Effector CD8-positive, alpha-beta T cell (primary cell): Measurements from ENCODE around the gene CYP2W1.

Source experiments
- DNase-seq: peaks from one replicate; lab custom pipeline; 2025; lab: John Stamatoyannopoulos, UW

The CYP2W1 gene

DNA sequence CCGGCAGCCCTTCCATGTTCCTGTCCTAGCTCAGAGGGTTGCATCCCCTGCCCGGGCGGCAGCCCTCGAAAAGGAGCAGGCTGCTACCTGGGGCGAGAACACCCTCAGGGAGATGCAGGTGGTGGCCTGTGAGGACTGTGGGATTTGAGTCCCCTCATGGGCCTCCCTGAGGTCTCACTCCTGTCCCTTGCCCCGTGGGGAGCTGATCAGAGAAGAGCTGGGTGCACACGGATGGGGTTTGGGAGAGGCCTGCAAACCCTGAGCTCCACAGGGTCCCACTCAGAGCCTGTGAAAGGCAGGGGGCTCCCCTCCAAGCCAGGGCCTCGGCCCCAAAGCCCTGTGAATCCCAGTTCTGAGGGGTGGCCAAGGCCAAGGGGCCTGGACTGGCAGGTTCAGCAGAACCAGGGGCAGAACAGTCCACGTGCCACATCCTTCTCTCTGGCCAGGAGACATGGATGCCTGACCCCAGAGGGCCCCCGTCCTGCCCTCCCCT, 424 bp upstream of the CYP2W1 start:
- no peak for DNase-seq

DNA sequence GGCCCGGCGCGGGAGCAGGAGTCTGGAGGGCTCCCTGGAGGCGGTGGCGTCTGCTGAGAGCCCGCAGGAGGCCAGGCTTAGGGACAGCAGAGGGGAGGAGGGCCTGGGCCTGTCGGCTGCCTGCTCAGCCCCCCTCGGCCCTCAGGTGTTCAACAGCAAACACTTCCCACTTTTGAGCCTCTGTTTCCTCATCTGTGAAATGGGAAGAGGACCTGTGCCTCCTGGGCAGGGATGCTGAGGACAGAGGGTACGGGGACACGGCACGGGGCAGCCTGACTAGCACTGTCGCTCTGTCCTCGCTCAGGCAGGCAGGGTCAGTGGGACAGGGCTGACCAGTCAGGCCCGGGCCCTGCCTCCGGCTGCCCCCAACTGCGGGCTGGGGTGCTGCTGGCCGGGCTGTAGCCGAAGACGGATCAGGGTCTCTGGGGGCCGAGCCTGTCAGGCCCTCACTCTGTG, 663 bp downstream of the CYP2W1 start:
- DNase-seq: no peak

DNA sequence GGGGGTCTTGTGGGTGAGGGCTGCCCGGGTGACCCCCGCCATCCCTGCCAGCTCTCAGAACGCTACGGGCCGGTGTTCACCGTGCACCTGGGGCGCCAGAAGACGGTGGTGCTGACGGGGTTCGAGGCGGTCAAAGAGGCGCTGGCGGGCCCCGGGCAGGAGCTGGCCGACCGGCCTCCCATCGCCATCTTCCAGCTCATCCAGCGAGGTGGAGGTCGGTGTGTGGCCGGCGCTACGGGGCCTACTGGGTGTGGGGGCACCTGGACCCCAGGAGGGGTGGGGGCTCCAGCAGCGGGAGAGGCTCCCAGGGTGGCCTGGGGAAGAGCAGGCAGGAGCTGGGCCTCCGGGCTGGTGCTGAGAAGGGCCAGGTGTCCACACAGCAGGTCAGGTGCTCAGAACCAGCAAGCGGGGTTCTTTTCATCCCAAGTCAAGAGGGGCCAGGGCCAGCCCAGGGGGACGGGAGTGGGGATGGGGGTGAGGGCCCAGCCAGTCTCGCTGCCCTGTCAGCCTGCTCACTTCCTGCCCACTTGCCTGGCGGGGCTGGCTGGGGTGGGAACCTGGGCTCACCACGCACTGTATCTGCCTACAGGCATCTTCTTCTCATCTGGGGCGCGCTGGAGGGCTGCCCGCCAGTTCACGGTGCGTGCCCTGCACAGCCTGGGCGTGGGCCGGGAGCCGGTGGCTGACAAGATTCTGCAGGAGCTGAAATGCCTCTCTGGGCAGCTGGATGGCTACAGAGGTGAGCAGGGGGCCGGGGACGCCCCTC, 1.6 kb downstream of the CYP2W1 start:
- DNase-seq: no peak

GRCh38 chr7:985127-985416, 2.1 kb downstream of the CYP2W1 start:
- DNase-seq: no peak

DNA sequence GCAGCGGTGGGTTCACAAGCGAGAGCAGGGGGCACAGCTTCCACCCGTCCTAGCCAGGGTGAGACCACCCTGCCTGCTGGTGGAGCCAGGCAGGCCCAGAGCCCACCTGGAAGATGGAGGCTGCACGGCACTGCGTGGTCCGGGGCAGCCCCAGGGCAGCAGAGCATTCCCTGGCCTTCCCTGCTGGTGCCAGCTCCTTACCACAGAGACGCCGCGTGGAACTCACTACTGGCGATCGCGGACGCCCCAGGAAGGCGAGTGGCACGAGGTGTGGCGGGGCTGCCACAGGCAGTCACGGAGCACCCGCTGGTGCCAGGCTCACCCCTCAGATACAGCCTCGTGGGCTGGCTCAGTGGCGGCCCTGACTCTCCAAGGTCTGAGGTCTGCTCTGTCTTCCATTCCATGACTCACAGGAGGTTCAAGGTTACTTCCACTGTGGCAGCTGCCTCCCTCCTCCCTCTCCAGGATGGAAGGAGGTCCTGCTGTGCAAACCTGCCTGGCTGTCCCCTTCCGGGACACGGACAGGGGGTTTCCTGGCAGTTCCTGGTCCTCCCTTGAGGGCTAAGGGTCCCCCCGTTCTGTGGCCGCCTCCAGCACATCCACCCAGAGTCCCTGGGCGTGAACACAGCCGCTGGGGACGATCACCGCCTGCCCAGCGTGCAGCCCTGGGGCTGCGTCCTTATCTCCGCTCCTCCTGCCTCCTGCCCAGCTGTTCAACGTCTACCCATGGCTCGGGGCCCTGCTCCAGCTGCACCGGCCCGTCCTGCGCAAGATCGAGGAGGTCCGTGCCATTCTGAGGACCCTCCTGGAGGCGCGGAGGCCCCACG, 3.1 kb downstream of the CYP2W1 start:
- no peak for DNase-seq

DNA sequence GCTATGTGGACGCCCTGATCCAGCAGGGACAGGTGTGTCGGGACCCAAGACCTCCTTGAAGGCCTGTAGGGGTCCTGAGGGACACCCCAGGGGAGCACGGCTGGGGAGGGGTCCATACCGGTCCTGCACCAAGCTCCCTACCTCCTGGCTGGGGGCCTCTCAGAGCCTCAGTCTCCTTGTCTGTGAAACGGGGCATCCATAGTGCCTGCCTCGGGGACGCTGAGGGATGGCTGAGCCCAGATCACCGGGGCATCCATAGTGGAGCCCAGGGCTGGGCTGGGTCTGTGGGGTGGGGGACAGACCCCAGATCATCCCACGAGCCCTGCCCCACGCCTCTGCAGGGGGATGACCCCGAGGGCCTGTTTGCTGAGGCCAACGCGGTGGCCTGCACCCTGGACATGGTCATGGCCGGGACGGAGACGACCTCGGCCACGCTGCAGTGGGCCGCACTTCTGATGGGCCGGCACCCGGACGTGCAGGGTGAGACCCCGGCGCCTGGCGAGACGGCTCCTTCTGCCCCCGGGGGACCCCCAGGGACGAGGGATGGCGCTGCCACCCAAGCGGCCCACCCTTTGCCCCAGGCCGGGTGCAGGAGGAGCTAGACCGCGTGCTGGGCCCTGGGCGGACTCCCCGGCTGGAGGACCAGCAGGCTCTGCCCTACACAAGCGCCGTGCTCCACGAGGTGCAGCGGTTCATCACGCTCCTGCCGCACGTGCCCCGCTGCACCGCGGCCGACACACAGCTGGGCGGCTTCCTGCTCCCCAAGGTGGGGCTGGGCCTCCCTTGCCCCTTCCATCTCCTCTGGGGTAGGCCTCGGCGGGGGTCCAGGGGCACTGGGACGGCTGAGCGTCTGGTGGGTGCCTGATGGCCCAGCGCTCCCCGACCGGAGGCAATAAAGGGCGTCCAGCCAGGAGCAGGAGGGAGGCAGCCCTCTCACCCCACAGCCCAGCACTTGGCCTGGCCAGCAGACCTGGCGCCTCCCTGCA, 4.1 kb downstream of the CYP2W1 start:
- no peak for DNase-seq

DNA sequence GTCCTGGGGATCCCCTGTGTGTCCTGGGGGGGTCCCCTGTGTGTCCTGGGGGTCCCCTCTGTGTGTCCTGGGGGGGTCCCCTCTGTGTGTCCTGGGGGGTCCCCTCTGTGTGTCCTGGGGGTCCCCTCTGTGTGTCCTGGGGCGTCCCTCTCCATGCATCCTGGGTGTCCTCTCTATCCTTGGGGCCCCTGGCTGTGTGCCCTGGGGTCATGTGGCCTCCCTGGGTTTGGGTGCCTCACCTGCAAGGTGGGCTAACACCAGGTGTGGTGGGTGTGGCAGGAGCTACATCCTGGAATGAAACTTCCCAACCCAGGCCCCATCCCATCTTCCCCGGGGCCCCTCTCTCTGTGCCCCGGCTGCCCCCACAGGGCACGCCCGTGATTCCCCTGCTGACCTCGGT, 4.9 kb downstream of the CYP2W1 start:
- no peak for DNase-seq

DNA sequence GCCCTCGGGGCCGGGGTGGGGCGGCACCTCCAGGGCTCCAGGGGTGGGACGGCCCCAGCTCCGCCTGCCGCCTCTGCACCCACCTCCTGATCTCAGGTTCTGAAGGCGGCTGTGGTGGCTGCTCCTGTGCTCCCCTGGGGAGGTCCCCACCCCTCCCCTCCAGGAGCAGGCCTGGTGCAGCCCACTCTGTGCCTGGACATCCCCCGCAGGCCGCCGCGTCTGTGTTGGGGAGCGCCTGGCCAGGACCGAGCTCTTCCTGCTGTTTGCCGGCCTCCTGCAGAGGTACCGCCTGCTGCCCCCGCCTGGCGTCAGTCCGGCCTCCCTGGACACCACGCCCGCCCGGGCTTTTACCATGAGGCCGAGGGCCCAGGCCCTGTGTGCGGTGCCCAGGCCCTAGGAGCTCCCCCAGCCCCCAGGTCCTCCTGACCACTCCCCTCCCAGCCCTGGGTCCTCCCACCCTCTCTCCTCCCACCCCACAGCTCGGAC, 5.5 kb downstream of the CYP2W1 start:
- DNase-seq: no peak

DNA sequence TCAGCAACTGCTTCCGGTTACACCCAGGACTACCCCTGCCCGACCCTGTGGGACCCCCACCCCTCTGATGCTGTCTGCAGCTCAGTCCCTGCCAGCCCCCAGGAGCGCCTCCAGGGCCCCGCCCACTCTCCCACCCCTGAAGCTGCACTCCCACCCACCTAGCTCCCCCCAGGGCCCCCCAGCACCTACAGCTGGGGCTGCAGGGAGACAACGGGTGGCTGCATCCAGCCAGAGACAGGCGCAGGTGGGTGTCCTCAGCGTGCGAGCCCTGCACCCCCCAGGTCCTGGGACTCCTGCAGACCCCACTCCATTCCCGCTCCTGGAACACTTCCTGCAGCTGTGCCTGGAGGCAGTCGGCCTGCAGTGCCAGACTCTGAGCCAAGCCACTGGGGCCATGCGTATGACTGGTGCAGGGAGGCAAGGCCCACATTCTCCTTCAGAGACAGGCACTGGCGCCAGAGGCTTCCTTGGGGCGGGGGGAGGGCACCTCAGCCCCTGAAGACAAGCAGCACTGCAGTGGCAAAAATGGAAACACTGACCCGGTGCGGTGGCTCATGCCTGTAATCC, 6.1 kb downstream of the CYP2W1 start:
- DNase-seq: no peak

DNA sequence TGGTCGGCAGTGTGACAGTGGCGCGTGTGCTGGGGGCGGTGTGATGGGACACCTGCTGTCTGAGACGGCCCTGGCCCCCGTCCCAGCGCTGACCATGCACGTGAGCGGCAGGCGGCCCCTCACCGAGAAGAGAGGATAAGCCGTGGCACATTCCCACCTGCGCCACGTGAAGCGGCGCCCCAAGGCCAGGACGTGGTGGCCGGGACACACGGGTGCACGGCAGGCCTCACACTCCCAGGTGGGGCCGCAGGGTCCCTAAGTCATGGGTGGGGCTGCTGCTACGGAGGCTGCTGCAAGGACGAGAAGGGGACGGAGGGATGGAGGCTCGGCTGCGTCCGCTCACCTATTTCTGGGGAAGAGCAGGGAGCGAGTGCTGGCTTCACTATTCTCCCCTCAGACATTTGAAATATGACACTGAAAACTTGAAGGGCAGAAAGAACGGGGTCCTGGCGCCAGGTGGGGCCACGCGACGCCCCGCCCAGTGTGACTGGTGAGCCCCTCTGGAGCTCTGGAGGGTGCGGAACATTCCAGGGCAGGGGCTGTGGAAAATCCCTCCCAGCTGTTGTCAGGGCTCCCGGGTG, 7.5 kb downstream of the CYP2W1 start:
- DNase-seq: no peak

GRCh38 chr7:990933-991728, 8.2 kb downstream of the CYP2W1 start:
- no peak for DNase-seq

DNA sequence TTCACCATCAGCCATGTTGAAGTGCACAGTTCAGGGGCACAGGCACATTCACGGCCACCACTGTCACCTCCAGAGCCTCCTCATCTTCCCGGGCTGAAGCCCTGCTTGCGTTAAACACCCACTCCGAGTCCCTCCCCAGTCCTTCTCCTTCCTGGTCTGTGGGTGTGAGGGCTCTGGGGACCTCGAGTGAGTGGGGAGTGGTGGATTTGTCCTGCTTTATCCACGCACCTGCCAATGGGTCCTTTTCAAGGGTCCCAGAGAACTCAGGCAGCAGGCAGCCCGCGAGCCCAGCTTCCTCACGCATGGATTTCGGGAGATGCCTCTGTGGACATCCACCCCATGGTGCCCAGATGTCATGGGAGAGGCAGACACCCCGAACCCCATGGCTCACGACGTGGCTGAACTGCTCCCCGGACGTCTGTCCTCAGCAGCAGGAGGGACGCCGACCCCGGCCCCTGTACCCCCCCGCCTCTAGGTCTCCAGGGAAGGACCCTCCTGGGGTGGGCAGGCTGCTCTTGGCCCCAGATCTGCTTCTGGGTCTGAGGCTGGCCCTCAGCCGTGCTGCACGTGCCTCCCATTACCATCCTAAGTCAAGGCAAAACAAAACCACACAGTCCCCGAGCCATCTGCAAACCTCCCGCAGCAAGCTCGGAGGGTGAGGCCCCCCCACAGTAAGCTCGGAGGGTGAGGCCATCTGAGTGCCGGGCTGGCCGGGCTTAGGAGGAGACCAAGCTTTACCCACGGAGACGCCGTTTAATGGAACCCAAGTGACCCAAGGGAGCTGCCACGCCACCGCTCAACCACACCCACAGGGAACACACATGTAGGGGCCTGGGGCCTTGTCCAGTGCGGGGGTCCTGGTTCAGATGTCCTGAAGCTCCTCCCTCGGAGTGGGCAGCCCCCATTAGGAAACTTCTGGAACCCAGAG, 9.0 kb downstream of the CYP2W1 start:
- DNase-seq: no peak

- DNase-seq: peak; percentile 85
These were observed 10.0 kb downstream of the CYP2W1 start for GRCh38 chr7:992709-993607.

DNA sequence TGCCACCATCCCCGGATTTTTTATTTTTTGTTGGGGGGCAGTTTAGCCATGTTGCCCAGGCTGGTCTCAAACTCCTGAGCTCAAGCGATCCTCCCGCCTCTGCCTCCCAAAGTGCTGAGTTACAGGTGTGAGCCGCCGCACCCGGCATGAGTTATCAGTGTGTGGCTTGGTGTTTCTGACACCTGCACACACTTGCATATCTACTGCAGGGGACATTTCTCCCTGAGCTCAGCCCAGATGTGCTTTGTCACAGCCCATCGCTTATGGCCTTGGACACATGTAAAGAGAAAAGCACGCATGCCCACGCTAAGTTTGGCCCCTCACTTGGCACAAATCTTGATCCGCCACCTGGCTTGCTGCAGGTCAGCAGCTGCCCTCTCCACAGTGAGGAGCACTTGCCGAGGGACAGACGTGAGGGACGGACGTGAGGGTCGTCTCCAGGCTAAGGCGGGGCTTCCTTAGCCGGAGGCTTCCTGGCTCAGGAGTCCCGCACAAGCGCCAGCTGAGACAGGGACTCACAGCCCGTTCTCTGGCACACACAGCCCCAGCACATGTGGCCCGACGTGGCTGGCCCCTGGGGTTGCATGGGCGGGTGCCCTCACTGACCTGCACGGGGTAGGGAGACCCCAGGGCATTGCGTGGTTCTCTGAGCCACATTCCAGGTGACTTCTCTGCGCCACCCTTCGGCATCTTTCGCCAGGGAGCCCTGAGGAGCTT, 11.8 kb downstream of the CYP2W1 start:
- DNase-seq: no peak

GRCh38 chr7:995571-995970, 12.6 kb downstream of the CYP2W1 start:
- no peak for DNase-seq

GRCh38 chr7:996079-996872, 13.3 kb downstream of the CYP2W1 start:
- no peak for DNase-seq
